Heart left ventricle (tissue), 13 donors: ENCODE measurements around the gene GMPPA.

Experiments used
- CTCF ChIP-seq, 12 donors: fragments of 200-600 bp; sonication (generic) in 4 of 12; IDR thresholded peaks; one replicate each; pipeline versions ENCODE4 v1.5.0 to v1.8.0; 2018 to 2022; ENCODE audit warnings: antibody characterized with exemption in 12 of 12, mild to moderate bottlenecking in 5 of 12
- POLR2A ChIP-seq, 2 donors: fragments of 450-650 bp; IDR thresholded peaks; one replicate each; pipeline ENCODE4 v1.6.1; 2017; ENCODE audit warnings: antibody characterized with exemption in 2 of 2, mild to moderate bottlenecking in 2 of 2, moderate library complexity in 2 of 2
- donor health status: ischemic (EF 13 %, LVEDD 7.1; RV severe dilation, severe dysfunction).
- donor health status: DM: no; HTN: yes; CAD: no.
- donor health status: DM: no; HTN: no; CAD: no.
- donor health status: ischemic (EF 25% LVEDD 6.9; RV normal size, moderate dysfunction).
- donor health status: ischemic (EF 25% LVEDD 5.7; RV mildly dilated, moderate dysfunction).
- donor health status: ischemic (EF 35%, LVEDD 5.7; RV mildly dilated, moderate dysfunction).
- donor health status: nonischemic (EF 11% LVEDD 7.7; RV severe dilation, severe dysfunction).
- donor health status: DM: yes; HTN: yes; CAD: no.
- donor health status: PGD.
- donor health status: ischemic (EF 29% LVEDD 5.4; RV normal size, mild dysfunction).
- donor health status: nonischemic (EF 23%, LVEDD 6.1; RV moderate dilation, normal function).

GRCh38 chr2:219507581-219508443, 9.1 kb downstream of the GMPPA start:
- TF ChIP-seq POLR2A (IDR thresholded peaks at IDR 0.05) (no peak), CTCF (IDR thresholded peaks at IDR 0.05) (no peak)
